ENCODE data around the gene MGMT.

The MGMT gene

GRCh38 chr10:129626796-129627435 is 159.9 kb downstream of the MGMT start:
- H3K4me3 ChIP-seq (ENCODE audit: low read length) = no peak overlapping the region

GRCh38 chr10:129627442-129627841 is 160.4 kb downstream of the MGMT start:
- TF ChIP-seq, protein P1, sequence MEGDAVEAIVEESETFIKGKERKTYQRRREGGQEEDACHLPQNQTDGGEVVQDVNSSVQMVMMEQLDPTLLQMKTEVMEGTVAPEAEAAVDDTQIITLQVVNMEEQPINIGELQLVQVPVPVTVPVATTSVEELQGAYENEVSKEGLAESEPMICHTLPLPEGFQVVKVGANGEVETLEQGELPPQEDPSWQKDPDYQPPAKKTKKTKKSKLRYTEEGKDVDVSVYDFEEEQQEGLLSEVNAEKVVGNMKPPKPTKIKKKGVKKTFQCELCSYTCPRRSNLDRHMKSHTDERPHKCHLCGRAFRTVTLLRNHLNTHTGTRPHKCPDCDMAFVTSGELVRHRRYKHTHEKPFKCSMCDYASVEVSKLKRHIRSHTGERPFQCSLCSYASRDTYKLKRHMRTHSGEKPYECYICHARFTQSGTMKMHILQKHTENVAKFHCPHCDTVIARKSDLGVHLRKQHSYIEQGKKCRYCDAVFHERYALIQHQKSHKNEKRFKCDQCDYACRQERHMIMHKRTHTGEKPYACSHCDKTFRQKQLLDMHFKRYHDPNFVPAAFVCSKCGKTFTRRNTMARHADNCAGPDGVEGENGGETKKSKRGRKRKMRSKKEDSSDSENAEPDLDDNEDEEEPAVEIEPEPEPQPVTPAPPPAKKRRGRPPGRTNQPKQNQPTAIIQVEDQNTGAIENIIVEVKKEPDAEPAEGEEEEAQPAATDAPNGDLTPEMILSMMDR (IDR thresholded peaks at IDR 0.05; ENCODE audit: insufficient read depth, low read depth, low read length, missing control alignments) = no peak
- no peak for DNase-seq (ENCODE audit: low read depth)
- H3K4me3 ChIP-seq (ENCODE audit: low read length) = no peak overlapping the region

More at GRCh38 chr10:129626796-129627435, 159.9 kb downstream of the MGMT start:
- TF ChIP-seq, protein P1 (IDR thresholded peaks at IDR 0.05; ENCODE audit: insufficient read depth, low read depth, low read length, missing control alignments) = no peak
- no peak for DNase-seq (ENCODE audit: low read depth)

DNA sequence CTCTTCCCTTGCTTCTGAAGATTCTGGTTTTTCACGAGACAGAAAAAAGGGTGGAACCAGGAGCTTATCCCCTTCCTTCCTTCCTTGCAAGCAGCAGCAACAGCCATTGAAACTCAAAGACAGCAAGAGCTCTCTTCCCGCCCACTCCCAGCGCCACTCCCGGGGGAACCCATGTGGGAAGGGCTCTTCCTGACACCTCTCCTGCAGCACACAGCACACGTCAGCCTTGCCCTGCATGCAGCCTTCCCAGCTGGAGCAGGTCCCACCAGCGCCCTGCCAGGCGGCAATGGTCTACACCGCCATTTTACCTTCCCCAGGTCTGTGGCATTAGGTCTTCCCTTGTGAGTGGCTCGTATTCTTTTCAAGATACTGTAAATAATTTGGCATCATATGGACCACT is 161.8 kb downstream of the MGMT start:
- no peak overlapping the region for H3K4me3 ChIP-seq (ENCODE audit: low read length)
- no peak for DNase-seq (ENCODE audit: low read depth)
- TF ChIP-seq, protein P1 (IDR thresholded peaks at IDR 0.05; ENCODE audit: insufficient read depth, low read depth, low read length, missing control alignments) = no peak

DNA sequence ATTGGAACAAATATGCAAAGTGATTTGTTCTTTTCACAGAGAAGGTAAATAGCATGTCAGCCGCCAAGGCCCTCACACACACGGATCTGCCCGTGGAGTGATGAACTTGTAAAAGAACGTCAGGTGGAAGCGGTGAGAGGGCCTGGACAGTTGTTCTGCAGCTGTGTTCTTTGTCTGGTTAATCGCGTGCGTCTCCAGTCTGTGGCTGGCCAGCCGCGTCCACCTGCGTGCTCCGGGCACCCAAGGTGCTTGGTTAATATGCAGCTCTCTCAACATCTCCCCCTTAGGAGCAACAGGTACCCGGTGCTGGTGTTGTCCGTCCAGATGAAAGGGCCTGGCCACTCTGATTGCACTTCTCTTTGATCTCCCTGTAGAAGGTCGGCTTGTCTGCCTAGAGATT is 162.9 kb downstream of the MGMT start:
- no peak overlapping the region for H3K4me3 ChIP-seq (ENCODE audit: low read length)
- no peak for DNase-seq (ENCODE audit: low read depth)
- TF ChIP-seq, protein P1 (IDR thresholded peaks at IDR 0.05; ENCODE audit: insufficient read depth, low read depth, low read length, missing control alignments) = no peak

DNA sequence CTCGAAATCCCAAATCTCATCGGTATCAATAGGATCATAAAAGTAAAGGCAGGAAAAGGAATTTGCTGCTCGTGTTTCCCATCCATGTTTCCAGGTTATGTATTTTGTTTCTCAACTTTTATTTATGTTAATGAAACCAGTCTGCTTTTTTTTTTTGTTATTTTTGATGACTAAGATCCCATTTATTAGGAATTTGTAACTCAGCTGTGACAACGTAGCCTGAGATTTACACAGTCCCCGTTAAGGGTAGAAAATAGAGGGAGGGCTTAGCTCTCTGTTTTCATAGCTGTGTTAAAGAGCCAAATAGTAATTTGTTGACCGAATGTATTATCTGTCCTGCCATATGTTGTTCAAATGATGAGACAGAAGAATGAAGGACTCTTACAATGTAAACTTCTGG is 164.0 kb downstream of the MGMT start:
- no peak overlapping the region for H3K4me3 ChIP-seq (ENCODE audit: low read length)
- no peak for DNase-seq (ENCODE audit: low read depth)
- TF ChIP-seq, protein P1 (IDR thresholded peaks at IDR 0.05; ENCODE audit: insufficient read depth, low read depth, low read length, missing control alignments) = no peak

DNA sequence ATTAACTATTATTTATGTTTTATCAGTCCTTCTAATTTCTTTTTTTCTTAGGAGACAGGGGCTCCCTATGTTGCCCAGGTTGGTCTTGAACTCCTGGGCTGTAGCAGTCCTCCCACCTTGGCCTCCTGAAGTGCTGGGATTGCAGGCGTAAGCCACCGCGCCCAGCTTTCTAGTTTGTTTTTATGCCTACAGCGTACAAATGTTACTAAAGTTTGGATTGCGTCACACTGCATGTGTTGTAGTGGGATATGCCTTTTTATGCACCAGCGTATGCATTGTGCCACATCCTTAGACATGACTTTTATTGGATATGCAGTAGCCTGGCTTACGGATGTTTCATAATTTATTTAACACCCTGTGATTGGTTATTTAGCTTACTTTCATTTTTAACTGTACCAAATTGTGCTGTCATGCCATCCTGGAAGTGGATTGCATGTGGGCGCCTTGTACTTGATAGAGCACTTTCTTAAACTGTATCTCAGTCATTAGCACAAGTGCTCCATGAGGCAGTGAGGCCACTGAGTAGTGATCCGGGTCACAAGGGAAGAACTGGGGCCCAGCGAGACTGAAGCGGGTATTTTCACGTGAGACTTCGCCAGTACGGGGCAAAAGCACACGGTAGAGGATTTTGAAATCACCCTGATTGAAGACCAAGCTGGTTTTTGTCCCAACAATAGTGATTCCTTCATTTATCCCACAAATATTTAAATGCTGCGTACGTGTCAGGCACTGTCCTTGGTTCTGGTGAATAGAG is 165.0 kb downstream of the MGMT start:
- TF ChIP-seq, protein P1 (IDR thresholded peaks at IDR 0.05; ENCODE audit: insufficient read depth, low read depth, low read length, missing control alignments) = no peak
- no peak overlapping the region for H3K4me3 ChIP-seq (ENCODE audit: low read length)
- DNase-seq (ENCODE audit: low read depth) = no peak
